HG03432 (cell line): Measurements from ENCODE around the gene G6PC2.

Source experiments
- ATAC-seq: cut with Tn5 transposase; IDR thresholded peaks from one replicate; pipeline ENCODE4 v1.9.1; 2021; ENCODE audit warnings: mild to moderate bottlenecking, moderate library complexity; ENCODE audit not compliant: unreplicated experiment

The G6PC2 gene

DNA sequence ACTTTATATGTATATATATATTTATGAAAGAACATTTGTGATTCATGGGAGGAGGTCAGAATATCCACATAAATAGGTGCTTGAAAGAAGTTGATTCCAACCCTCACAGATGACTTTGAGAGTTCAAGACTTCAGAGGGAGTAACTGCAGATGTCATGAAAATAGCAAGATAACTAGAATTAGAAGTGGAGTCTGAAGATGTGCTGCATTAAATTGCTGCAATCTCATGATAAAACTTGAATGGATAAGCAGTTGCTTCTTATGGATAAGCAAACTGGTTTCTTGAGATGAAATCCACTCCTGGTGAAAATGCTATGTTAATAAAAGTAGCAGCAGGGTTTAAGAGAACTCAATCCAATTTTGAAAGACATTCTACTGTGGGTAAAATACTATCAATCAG is 40.2 kb downstream of the G6PC2 start:
- no peak for ATAC-seq

- ATAC-seq: no peak
Measured at GRCh38 chr2:168944065-168944464, 43.0 kb downstream of the G6PC2 start.

DNA sequence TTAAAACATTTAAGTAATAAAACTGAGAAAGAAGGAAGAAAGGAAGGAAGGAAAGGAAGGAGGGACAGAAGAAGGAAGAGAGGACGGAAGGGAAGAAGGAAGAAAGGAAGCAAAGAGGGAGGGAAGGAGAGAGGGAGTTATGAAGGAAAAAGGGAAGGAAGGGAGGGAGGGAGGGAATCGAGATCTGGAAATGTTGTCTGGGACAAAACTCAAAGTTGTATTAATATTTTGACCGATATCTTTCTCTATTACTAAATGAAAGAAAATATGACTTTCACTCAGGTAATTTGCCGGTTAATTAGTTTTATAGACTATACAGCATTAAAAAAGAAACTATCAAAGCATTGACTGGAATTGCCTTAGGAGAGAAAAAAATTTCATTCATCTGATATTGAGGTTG is 44.4 kb downstream of the G6PC2 start:
- ATAC-seq: no peak

GRCh38 chr2:168948621-168949212 is 47.6 kb downstream of the G6PC2 start:
- peak; percentile 67 for ATAC-seq

GRCh38 chr2:168949324-168949723 is 48.2 kb downstream of the G6PC2 start:
- no peak for ATAC-seq

- no peak for ATAC-seq
Measured at GRCh38 chr2:168951871-168952270, 50.8 kb downstream of the G6PC2 start.

- ATAC-seq: no peak
Measured at GRCh38 chr2:168952424-168952823, 51.3 kb downstream of the G6PC2 start.

GRCh38 chr2:168954256-168954655 is 53.2 kb downstream of the G6PC2 start:
- ATAC-seq: no peak

- ATAC-seq: no peak
Measured at GRCh38 chr2:168955321-168955720, 54.2 kb downstream of the G6PC2 start.

- ATAC-seq: no peak
Measured at GRCh38 chr2:168956392-168956791, 55.3 kb downstream of the G6PC2 start.
